ENCODE data around the gene FARS2.

FARS2 gene

DNA sequence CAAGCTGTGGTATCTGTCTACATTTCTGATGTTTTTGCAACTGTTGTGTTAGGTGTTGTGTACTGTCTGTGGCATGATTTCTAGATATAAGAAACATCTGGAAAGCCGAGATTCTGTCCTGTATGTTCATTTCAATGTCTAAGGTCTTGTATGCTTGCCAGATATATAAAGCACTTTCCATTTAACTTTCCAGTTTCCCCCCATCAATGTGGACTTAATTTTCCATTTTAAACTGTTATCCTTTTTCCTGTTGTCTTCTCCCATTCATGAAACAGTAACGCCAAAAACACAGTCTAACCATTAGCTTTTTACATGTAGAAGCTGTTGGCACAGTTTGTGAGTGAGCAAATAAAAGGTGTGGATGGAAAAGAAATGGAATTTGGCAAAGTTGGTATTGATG lies 181.6 kb downstream of the FARS2 start:
- Mint-ChIP-seq H3K36me3 (ENCODE audit: low read depth) (no peaks in the 10 kb centered on the region), H3K27me3 (ENCODE audit: low read depth) (no peaks in the 10 kb centered on the region), H3K4me1 (ENCODE audit: low read depth) (peaks cover 4% of the 10 kb centered on the region), H3K27ac (no peak overlapping the region), H3K4me3 (no peak overlapping the region), H3K9me3 (no peaks in the 10 kb centered on the region)

GRCh38 chr6:5443491-5443890 lies 182.2 kb downstream of the FARS2 start:
- Mint-ChIP-seq H3K4me3 (no peak overlapping the region), H3K36me3 (ENCODE audit: low read depth) (no peaks in the 10 kb centered on the region), H3K4me1 (ENCODE audit: low read depth) (peaks cover 4% of the 10 kb centered on the region), H3K9me3 (no peaks in the 10 kb centered on the region), H3K27me3 (ENCODE audit: low read depth) (no peaks in the 10 kb centered on the region), H3K27ac (no peak overlapping the region)

DNA sequence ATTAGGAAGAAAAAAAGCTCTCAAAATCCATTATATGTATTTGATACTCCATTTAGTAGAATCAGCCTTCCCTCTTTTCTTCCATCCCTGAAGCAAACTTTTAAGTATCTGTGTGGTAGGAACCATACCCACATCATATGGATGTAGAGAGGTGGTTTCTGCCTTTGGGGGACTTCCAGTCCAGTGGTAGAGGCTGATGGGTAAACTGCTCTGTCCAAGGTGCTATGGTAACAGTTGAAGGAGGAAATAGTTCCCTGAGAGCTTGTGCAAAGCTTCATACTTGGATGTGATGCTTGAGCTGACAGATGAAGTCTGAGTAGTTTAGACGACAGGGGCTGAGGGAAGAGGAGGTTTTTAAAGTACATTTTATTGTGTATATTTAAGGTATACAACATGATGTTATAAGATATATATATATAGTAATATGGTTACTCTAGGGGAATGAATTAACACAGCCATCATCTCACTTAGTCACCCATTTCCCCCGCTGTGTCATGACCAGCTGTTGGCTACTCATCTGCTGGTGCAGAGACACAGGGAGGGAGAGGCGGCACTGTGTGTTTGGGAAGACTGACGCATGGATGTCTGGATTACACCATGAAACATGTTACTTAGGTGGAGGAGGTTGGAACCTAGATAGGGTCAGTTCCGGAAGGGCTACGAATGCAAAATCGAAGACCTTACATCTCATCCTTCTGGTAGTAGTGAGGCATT lies 185.2 kb downstream of the FARS2 start:
- no peak overlapping the region for H3K4me3 Mint-ChIP-seq
- H3K27me3 Mint-ChIP-seq (ENCODE audit: low read depth): no peaks in the 10 kb centered on the region

DNA sequence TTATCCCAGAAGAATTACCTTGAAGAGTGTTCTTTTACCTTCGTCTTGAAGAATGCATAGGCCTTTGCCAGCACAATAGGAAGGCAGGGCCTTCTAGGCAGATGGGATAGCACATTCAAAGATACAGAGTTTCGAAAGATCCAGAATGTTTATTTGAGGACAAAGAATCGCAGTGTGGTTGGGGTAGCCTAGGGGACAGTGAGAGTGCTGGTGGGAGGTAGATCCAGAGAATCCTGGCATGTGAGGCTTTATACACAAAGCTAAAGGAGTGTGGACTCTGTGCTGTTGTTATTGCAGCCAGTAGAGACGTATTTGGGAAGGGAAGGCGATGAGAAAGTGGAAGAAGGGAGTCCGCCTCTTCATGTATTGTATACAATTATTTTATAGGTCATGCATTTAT lies 186.6 kb downstream of the FARS2 start:
- Mint-ChIP-seq H3K4me3 (no peak overlapping the region), H3K4me1 (ENCODE audit: low read depth) (peaks cover 3% of the 10 kb centered on the region), H3K27me3 (ENCODE audit: low read depth) (no peaks in the 10 kb centered on the region), H3K36me3 (ENCODE audit: low read depth) (no peaks in the 10 kb centered on the region), H3K9me3 (no peaks in the 10 kb centered on the region), H3K27ac (peak overlapping the region; percentile 28)

More for the DNA sequence above, 185.2 kb downstream of the FARS2 start:
- H3K4me1 Mint-ChIP-seq (ENCODE audit: low read depth): peaks cover 3% of the 10 kb centered on the region
- no peak overlapping the region for H3K27ac Mint-ChIP-seq
- no peaks in the 10 kb centered on the region for H3K36me3 Mint-ChIP-seq (ENCODE audit: low read depth)
- H3K9me3 Mint-ChIP-seq: no peaks in the 10 kb centered on the region

GRCh38 chr6:5450073-5450472 lies 188.8 kb downstream of the FARS2 start:
- Mint-ChIP-seq H3K36me3 (ENCODE audit: low read depth) (no peaks in the 10 kb centered on the region), H3K27ac (no peak overlapping the region), H3K4me1 (ENCODE audit: low read depth) (peaks cover 3% of the 10 kb centered on the region), H3K27me3 (ENCODE audit: low read depth) (no peaks in the 10 kb centered on the region), H3K9me3 (no peaks in the 10 kb centered on the region), H3K4me3 (no peak overlapping the region)

DNA sequence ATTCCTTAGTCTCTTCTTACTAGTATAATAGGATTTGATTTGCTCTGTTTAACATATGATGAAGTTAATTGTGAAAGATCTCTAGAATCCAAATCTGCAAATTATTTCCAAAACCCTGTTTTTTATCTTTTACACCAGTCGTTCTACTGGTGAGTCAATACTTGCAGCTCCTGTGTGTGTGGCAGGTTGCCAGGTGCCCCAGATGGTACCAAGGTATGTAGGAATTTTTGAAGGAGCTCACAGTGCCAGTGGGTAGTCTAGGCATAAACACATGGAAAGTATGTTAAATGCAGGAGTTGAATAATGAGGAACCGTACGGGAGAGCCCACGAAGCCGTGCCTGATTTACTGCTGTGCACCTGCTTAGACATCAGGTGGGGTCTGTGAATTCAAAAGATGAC lies 192.2 kb downstream of the FARS2 start:
- H3K27ac Mint-ChIP-seq: no peak overlapping the region
- H3K36me3 Mint-ChIP-seq (ENCODE audit: low read depth): no peaks in the 10 kb centered on the region
- H3K4me1 Mint-ChIP-seq (ENCODE audit: low read depth): no peaks in the 10 kb centered on the region
- H3K27me3 Mint-ChIP-seq (ENCODE audit: low read depth): no peaks in the 10 kb centered on the region
- H3K4me3 Mint-ChIP-seq: no peak overlapping the region
- no peaks in the 10 kb centered on the region for H3K9me3 Mint-ChIP-seq

DNA sequence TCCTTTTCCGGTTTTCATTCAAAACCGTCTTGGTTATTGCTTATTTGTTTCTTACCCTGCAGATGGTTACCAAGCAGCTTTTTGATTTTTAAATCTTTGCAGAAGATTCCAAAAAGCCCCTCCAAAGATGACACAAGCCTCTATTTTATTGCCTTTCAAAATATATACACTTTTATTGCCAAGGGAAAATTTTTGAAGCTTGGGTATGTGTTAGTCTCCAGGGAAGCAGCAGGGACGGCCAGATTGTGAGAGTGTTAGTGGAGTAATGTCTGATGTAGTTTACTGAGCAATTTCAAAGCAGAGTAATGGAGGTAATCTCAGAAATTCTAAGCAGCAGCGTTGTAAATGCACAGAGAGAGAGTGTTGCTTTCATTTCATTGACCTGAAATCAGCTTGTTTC lies 193.8 kb downstream of the FARS2 start:
- Mint-ChIP-seq H3K27me3 (ENCODE audit: low read depth) (no peaks in the 10 kb centered on the region), H3K4me3 (no peak overlapping the region), H3K9me3 (no peaks in the 10 kb centered on the region), H3K27ac (no peak overlapping the region), H3K4me1 (ENCODE audit: low read depth) (peaks cover 2% of the 10 kb centered on the region), H3K36me3 (ENCODE audit: low read depth) (no peaks in the 10 kb centered on the region)

- no peaks in the 10 kb centered on the region for H3K9me3 Mint-ChIP-seq
- H3K27me3 Mint-ChIP-seq (ENCODE audit: low read depth): no peaks in the 10 kb centered on the region
- H3K27ac Mint-ChIP-seq: no peak overlapping the region
- no peak overlapping the region for H3K4me3 Mint-ChIP-seq
- H3K36me3 Mint-ChIP-seq (ENCODE audit: low read depth): no peaks in the 10 kb centered on the region
- H3K4me1 Mint-ChIP-seq (ENCODE audit: low read depth): peaks cover 2% of the 10 kb centered on the region
Measured at GRCh38 chr6:5457041-5457440, 195.7 kb downstream of the FARS2 start.

DNA sequence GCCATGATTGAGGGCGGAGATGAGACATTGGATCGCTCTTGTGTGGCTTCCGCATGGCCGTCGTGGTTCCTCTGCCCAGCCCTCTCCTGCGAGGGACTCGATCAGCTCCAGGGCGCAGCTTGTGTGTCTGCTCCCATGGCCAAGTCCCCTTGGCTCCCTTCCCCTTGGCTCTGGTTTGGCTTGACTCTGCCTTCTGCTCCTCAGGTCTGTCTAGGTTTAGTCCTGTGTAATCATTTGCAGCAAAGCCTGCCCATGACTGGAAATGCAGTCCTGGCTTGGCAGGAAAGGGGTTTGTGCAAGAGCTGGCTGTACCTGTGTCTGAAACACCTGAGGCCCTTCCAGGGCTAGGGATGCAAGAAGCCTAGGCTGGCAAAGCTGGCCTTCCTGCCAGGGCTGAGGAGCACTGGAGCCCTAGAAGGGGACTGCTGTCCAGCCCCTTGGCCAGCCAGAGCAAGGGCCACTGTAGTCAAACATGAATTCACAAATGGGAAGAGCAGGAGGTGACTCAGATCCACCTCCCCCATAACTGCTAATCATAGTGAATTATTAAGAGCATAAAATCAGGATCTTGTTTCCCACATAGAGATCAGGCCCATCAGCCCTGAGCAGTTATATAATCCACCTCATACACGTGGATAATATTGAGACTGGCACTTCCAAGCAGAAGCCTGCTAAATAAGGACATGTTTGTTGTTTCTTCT lies 196.8 kb downstream of the FARS2 start:
- H3K27me3 Mint-ChIP-seq (ENCODE audit: low read depth): no peaks in the 10 kb centered on the region
- H3K9me3 Mint-ChIP-seq: no peaks in the 10 kb centered on the region
- peaks cover 2% of the 10 kb centered on the region for H3K4me1 Mint-ChIP-seq (ENCODE audit: low read depth)
- no peaks in the 10 kb centered on the region for H3K36me3 Mint-ChIP-seq (ENCODE audit: low read depth)
- H3K4me3 Mint-ChIP-seq: no peak overlapping the region
- H3K27ac Mint-ChIP-seq: no peak overlapping the region

DNA sequence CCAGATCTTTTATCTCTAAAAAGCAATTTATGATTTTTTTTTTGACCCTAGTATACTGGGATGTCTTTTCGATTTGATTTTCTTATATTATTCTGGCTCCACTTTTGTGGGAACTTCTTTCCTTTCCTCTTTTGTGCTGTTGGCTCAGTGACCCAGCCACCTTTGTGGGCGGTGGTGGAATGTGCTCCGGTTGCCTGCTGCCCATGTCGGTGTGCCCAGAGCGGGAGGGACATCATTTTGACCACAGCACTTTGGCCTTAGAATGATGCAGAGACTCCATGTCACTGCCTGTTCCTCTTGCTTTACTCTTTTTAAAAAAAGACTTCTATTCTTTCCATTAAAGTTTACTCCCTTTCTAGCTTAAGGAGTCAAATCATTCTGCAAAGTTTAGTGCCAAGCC lies 198.0 kb downstream of the FARS2 start:
- H3K4me1 Mint-ChIP-seq (ENCODE audit: low read depth): peaks cover 2% of the 10 kb centered on the region
- no peaks in the 10 kb centered on the region for H3K36me3 Mint-ChIP-seq (ENCODE audit: low read depth)
- no peak overlapping the region for H3K27ac Mint-ChIP-seq
- no peaks in the 10 kb centered on the region for H3K27me3 Mint-ChIP-seq (ENCODE audit: low read depth)
- no peak overlapping the region for H3K4me3 Mint-ChIP-seq
- H3K9me3 Mint-ChIP-seq: no peaks in the 10 kb centered on the region

DNA sequence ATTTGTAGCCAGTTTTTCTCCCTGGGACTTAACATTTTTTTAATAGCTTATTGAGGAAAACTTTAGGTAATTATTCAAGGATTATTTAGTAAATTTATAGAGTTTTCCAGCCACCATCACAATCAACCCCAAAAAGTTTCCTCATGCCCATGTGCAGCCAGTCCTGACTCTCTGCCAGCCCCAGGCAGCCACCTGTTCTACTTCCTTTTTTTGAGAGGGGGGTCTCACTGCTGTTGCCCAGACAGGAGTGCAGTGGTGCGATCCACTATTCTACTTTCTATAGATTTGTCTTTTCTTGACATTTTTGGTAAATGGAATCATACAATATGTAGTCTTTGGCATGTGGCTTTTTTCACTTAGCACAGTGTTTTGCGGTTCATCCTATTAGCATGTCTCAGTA lies 200.1 kb downstream of the FARS2 start:
- H3K27ac Mint-ChIP-seq: no peak overlapping the region
- H3K27me3 Mint-ChIP-seq (ENCODE audit: low read depth): no peaks in the 10 kb centered on the region
- peaks cover 5% of the 10 kb centered on the region for H3K4me1 Mint-ChIP-seq (ENCODE audit: low read depth)
- H3K4me3 Mint-ChIP-seq: no peak overlapping the region
- H3K9me3 Mint-ChIP-seq: no peaks in the 10 kb centered on the region
- no peaks in the 10 kb centered on the region for H3K36me3 Mint-ChIP-seq (ENCODE audit: low read depth)

DNA sequence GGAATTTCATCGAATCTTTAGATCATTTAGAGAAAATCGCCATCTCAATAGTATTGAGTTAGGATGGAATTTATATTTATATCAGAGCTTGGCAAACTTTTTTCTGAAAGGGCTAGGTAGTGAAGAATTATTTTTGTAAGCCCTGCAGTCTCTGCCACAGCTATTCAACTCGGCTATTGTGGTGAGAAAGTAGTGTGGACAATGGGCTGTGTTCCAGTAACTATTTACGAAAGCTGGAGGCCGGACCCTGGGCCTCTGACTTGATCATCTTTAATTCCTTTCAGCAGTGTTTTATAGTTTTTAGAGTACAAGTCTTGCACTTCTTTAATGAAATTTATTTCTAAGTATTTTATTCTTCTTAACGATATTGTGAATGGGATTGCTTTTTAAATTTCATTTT lies 201.5 kb downstream of the FARS2 start:
- Mint-ChIP-seq H3K9me3 (no peaks in the 10 kb centered on the region), H3K4me1 (ENCODE audit: low read depth) (peaks cover 5% of the 10 kb centered on the region), H3K4me3 (no peak overlapping the region), H3K36me3 (ENCODE audit: low read depth) (no peaks in the 10 kb centered on the region), H3K27ac (no peak overlapping the region), H3K27me3 (ENCODE audit: low read depth) (no peaks in the 10 kb centered on the region)

- Mint-ChIP-seq H3K27me3 (ENCODE audit: low read depth) (no peaks in the 10 kb centered on the region), H3K9me3 (no peaks in the 10 kb centered on the region), H3K4me3 (no peak overlapping the region), H3K27ac (no peak overlapping the region), H3K36me3 (ENCODE audit: low read depth) (no peaks in the 10 kb centered on the region), H3K4me1 (ENCODE audit: low read depth) (peaks cover 5% of the 10 kb centered on the region)
Measured at GRCh38 chr6:5463690-5464089, 202.4 kb downstream of the FARS2 start.

DNA sequence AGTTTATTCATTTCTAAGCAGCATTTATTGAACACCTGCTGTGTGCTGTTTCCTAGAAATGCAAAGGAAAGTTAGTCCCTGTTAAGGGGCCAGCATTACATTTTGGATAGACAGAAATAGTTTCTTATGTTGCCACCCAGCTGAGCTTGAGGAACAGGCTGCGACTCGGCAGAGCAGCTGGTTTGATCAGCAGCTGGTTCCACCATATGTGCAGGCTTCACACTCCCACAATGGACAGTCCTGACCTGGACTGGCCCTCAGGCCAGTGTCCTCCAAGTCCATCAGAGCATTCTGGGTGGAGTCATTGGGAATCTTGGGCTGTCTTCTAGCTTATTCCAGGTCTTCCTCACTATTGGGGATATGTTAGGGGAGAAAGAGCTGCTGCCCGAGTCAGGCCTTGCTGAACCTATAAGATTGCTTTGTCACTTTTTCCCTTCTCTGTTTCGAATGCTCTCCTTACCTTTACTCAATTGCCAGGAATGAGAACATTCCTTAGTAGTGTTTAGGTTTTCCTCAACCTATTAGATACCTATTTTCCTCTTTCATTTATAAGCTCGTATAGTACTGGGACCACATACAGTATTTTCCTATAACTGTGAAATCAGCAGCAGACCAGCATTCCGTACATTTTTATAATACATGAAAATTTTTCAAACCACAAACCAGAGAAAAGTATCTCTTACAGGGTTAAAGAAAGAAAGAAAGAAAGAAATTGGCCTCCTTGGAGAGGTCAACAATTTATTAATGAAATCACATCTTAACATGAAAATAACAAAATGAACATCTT lies 203.0 kb downstream of the FARS2 start:
- Mint-ChIP-seq H3K27ac (no peak overlapping the region), H3K4me3 (no peak overlapping the region), H3K4me1 (ENCODE audit: low read depth) (peaks cover 5% of the 10 kb centered on the region), H3K9me3 (no peaks in the 10 kb centered on the region), H3K27me3 (ENCODE audit: low read depth) (no peaks in the 10 kb centered on the region), H3K36me3 (ENCODE audit: low read depth) (no peaks in the 10 kb centered on the region)
